ENCODE results near the gene RAB3B.

Gene RAB3B

DNA sequence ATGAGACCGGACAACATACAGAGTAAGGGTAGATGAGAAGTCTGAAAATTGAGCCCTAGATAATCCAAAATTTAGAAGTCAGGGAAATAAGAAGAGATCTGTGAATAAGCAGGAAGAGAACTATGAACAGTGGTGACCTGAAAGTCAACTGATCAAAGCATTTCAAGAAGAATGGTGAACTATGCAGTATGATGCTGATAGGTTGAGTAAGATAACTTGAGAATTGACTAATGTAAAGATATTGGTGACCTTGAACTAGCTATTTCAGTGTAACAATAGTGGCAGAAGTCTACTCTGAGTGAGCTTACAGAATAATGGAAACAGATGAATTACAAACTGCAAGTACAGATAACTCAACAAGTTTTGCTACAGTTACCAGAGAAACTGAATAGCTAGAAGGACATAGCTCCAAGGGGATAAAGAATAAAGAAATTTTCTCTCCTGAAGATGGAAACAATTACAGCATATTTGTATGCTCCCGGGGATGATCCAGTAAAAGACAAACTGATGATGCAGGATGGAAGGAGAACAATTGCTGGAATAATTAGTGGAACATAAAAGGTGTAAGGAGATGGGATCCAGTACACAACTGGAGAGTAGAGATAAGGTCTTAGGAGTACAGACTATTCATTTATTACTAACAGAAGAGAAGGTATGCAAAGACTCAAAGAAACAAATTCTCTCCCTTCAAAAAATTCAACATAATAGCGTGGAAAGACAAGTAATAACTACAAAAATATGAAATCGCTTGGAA is 122.8 kb downstream of the RAB3B start:
- no peak for DNase-seq

DNA sequence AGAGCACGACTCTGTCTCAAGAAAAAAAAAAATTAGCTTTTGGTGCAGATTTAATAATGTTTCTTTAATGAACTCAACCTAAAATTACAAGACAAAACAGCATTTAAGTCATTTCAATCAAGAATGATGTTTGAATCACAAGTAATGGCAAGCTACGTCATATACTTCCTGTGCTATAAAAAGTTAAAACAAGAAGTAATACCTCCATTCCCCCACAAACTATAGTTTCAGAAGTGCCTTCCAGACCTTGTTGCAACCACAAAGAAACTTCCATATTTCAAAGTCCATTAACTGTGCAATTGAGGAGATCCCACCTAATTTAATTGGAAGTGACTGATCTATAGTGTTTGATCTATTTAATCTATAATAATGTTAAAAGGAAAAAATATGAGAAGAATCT is 127.1 kb downstream of the RAB3B start:
- DNase-seq, result no peak

DNA sequence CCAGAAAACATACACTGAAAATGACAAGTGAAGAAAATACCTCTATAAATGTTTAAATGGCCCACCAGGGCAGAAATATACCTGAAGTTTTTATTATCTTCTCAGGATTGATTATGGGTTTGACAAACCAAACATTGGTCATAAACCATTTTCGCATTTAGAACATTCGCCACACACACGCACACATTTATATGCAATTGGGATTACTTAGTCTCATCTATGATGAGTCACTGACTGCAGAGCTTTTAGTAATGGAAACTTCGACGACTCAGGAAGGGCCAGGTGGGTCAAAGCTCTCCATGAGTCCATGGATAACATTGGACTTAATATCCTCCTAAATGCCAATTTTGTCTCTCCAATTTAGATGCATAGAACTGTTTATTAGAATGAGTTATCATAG is 128.8 kb downstream of the RAB3B start:
- DNase-seq, result no peak

- no peak for DNase-seq
Observed at GRCh38 chr1:51859735-51860134, 130.8 kb downstream of the RAB3B start.

- no peak for DNase-seq
Observed at GRCh38 chr1:51859333-51859732, 131.2 kb downstream of the RAB3B start.

DNA sequence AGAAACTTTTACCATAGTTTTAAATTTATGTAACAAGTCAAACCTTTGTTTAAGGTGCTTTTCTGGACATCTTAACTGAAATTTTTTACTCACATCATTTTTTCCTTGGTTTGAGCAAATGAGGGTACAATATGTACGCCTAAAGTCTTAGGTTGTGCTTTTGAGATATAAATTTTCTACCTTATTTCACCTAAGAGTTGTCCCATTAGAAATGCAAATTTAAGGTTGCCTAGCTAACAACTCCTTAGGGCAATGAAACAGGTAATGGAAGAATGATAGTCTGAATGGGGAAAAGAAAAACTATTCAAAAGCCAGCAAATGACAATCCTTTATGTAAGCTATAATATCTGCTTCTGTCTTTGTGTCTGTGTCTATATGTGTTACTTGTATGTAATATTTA is 131.6 kb downstream of the RAB3B start:
- DNase-seq, result no peak
